NCI-H82 treated with DMSO at 0.1 percent for 48 hours (cell line): ENCODE results near the gene RAB33A.

Experiments
- DNase-seq: peaks from one replicate; lab custom pipeline; 2025; ENCODE audit not compliant: unreplicated experiment; lab: John Stamatoyannopoulos, UW

Gene RAB33A

GRCh38 chrX:130171446-130172126 lies at the start of gene RAB33A:
Gene RAB33A (plus strand): TSS chrX:130171962. CDS start chrX:130172063, 101 bp downstream.
- DNase-seq, result no peak

GRCh38 chrX:130124577-130124976 lies 47.2 kb upstream of the RAB33A start:
- no peak for DNase-seq

GRCh38 chrX:130125091-130125874 lies 46.5 kb upstream of the RAB33A start:
- no peak for DNase-seq

GRCh38 chrX:130130990-130131389 lies 40.8 kb upstream of the RAB33A start:
- no peak for DNase-seq

- DNase-seq, result no peak
Measured at GRCh38 chrX:130136496-130136895, 35.3 kb upstream of the RAB33A start.

- DNase-seq, result no peak
Measured at GRCh38 chrX:130136961-130137360, 34.8 kb upstream of the RAB33A start.

- DNase-seq, result no peak
Measured at GRCh38 chrX:130139474-130140201, 32.1 kb upstream of the RAB33A start.

- no peak for DNase-seq
Measured at GRCh38 chrX:130144509-130144908, 27.3 kb upstream of the RAB33A start.

- no peak for DNase-seq
Measured at GRCh38 chrX:130145123-130145522, 26.6 kb upstream of the RAB33A start.

GRCh38 chrX:130147631-130148030 lies 24.1 kb upstream of the RAB33A start:
- no peak for DNase-seq

GRCh38 chrX:130155564-130155963 lies 16.2 kb upstream of the RAB33A start:
- DNase-seq, result peak; percentile 72

- DNase-seq, result no peak
Measured at GRCh38 chrX:130158311-130158710, 13.5 kb upstream of the RAB33A start.

- no peak for DNase-seq
Measured at GRCh38 chrX:130159776-130160175, 12.0 kb upstream of the RAB33A start.

GRCh38 chrX:130162094-130162735 lies 9.5 kb upstream of the RAB33A start:
- no peak for DNase-seq

GRCh38 chrX:130163398-130163797 lies 8.4 kb upstream of the RAB33A start:
- no peak for DNase-seq

- DNase-seq, result no peak
Measured at GRCh38 chrX:130165181-130165702, 6.5 kb upstream of the RAB33A start.

GRCh38 chrX:130165703-130166502 lies 5.9 kb upstream of the RAB33A start, which contains the start of gene AIFM1:
Gene AIFM1 (minus strand): TSS chrX:130165841. CDS start chrX:130165656, 185 bp downstream.
- peak; percentile 89 for DNase-seq

- DNase-seq, result no peak
Measured at GRCh38 chrX:130166503-130166777, 5.3 kb upstream of the RAB33A start.

- DNase-seq, result no peak
Measured at GRCh38 chrX:130167040-130167439, 4.7 kb upstream of the RAB33A start.

GRCh38 chrX:130170752-130171445 lies 863 bp upstream of the RAB33A start:
- peak; percentile 77 for DNase-seq
